GM12878 (cell line): Measurements from ENCODE around the gene ARHGEF26. TPM values are rescaled to one million over a fixed set of nuclear protein-coding genes. Genes with fewer than 3 reads are reported as not detected.

Experiments
- ATAC-seq: fragments of 200-7000 bp; cut with Tn5 transposase; 3 replicates; pipeline ENCODE4 v1.9.1; 2020; ENCODE audit warnings: mild to moderate bottlenecking, moderate library complexity
- BruUV-seq: library from RNA; stranded (reverse); fragments of 400-500 nt; replicated peaks from 2 replicates; lab custom pipeline; 2021; lab: Mats Ljungman, UMichigan
- CTCF ChIA-PET: fragments of 300-600 bp; sonication (Branson Sonifier 250); formaldehyde crosslinking; extraction: SDS; loops from one replicate; lab custom pipeline; 2021; ENCODE audit warnings: inconsistent platforms; lab: Yijun Ruan, JAX
- POLR2A ChIA-PET: fragments of 350-600 bp; formaldehyde crosslinking; extraction: SDS; loops from one replicate; lab custom pipeline; 2021; ENCODE audit warnings: inconsistent platforms; lab: Charles Lee
- RAD21 ChIA-PET: fragments of 300-600 bp; sonication (Branson Sonifier 250); formaldehyde crosslinking; loops from one replicate; lab custom pipeline; 2023; ENCODE audit warnings: antibody characterized with exemption; ENCODE audit not compliant: unreplicated experiment; lab: Charles Lee
- SMC1A ChIA-PET: fragments of 300-600 bp; sonication (Branson Sonifier 250); formaldehyde crosslinking; loops from one replicate; lab custom pipeline; 2023; ENCODE audit not compliant: unreplicated experiment, uncharacterized antibody; lab: Charles Lee
- DNase-seq: peaks from one replicate; pipeline ENCODE4 v3.0.0-alpha.2; 2011; ENCODE audit warnings: low read depth, low spot score
- FAIRE-seq: peaks from 3 replicates; lab custom pipeline; 2011; peaks lifted over from hg19 to GRCh38; lab: Jason Lieb, UNC
- H2AFZ ChIP-seq: 2 replicates; pipeline ENCODE4 v1.6.0; 2011; ENCODE audit warnings: low read depth, low read length, control low read depth; ENCODE audit not compliant: control insufficient read depth
- H3K27ac ChIP-seq: 2 replicates; pipeline ENCODE4 v1.5.1; 2011; ENCODE audit warnings: control low read depth; ENCODE audit not compliant: control insufficient read depth, insufficient read depth
- H3K27me3 ChIP-seq, 2 experiments: replicated peaks in 1 of 2; 2 replicates each; pipeline versions ENCODE4 v1.6.0 to v1.6.1; 2011; ENCODE audit warnings: low read length in 1 of 2; ENCODE audit not compliant: control insufficient read depth in 2 of 2, insufficient read depth in 2 of 2
- H3K36me3 ChIP-seq, 2 experiments: 2 replicates each; pipeline ENCODE4 v1.5.1; 2011; ENCODE audit warnings: low read length in 1 of 2; ENCODE audit not compliant: control insufficient read depth in 2 of 2, insufficient read depth in 2 of 2
- H3K4me1 ChIP-seq: 2 replicates; pipeline ENCODE4 v1.6.1; 2011; ENCODE audit warnings: mild to moderate bottlenecking, low read length, moderate library complexity, mixed read lengths; ENCODE audit not compliant: control insufficient read depth, insufficient read depth
- H3K4me2 ChIP-seq: 2 replicates; pipeline ENCODE4 v1.6.0; 2011; ENCODE audit warnings: control low read depth; ENCODE audit not compliant: control insufficient read depth, insufficient read depth
- H3K4me3 ChIP-seq: fragments of 200-600 bp; sonication (generic); 2 replicates; pipeline ENCODE4 v1.5.1; 2016
- H3K79me2 ChIP-seq: 2 replicates; pipeline ENCODE4 v1.6.0; 2011; ENCODE audit warnings: low read length; ENCODE audit not compliant: control insufficient read depth, insufficient read depth
- H3K9ac ChIP-seq: 2 replicates; pipeline ENCODE4 v1.8.0; 2011; ENCODE audit warnings: low read length, control low read depth, mixed read lengths; ENCODE audit not compliant: control insufficient read depth, insufficient read depth
- H3K9me3 ChIP-seq: replicated peaks from 3 replicates; pipeline ENCODE4 v1.5.1; 2011; ENCODE audit warnings: mild to moderate bottlenecking, low read length; ENCODE audit not compliant: control insufficient read depth, insufficient read depth
- H4K20me1 ChIP-seq: 2 replicates; pipeline ENCODE4 v1.6.0; 2011; ENCODE audit not compliant: control insufficient read depth, insufficient read depth
- BACH1 ChIP-seq: fragments of 450-650 bp; IDR thresholded peaks from 2 replicates; pipeline ENCODE4 v1.6.1; 2017; ENCODE audit warnings: mild to moderate bottlenecking, borderline replicate concordance
- CEBPB ChIP-seq, 2 experiments: fragments of 150-350 bp in 1 of 2; IDR thresholded peaks; 2 replicates each; pipeline ENCODE4 v1.6.1; 2012 to 2014; ENCODE audit warnings: low read depth in 2 of 2, low read length in 2 of 2, borderline replicate concordance in 1 of 2, inconsistent platforms in 1 of 2
- CHD1 ChIP-seq: IDR thresholded peaks from 2 replicates; pipeline ENCODE4 v1.6.1; 2012; ENCODE audit warnings: low read depth, low read length, improper control_type of control experiment
- CREB1 ChIP-seq: IDR thresholded peaks from 2 replicates; pipeline ENCODE4 v1.6.1; 2012; ENCODE audit warnings: low read depth, mild to moderate bottlenecking, inconsistent platforms
- EED ChIP-seq: sonication (generic); IDR thresholded peaks from 2 replicates; pipeline ENCODE4 v1.6.1; 2016; ENCODE audit warnings: antibody characterized with exemption, low read depth
- FOXM1 ChIP-seq: IDR thresholded peaks from 2 replicates; pipeline ENCODE4 v1.6.1; 2012; ENCODE audit warnings: low read depth, mild to moderate bottlenecking, inconsistent platforms, low read length, moderate library complexity
- IKZF1 ChIP-seq: fragments of 450-650 bp; conservative IDR thresholded peaks from 2 replicates; pipeline ENCODE4 v1.6.1; 2017; ENCODE audit warnings: antibody characterized with exemption, mild to moderate bottlenecking
- MEF2A ChIP-seq: IDR thresholded peaks from 2 replicates; pipeline ENCODE4 v1.6.1; 2011; ENCODE audit warnings: low read depth, mild to moderate bottlenecking, low read length, moderate library complexity; ENCODE audit not compliant: insufficient read depth
- MTA2 ChIP-seq: fragments of 450-650 bp; IDR thresholded peaks from 2 replicates; pipeline ENCODE4 v1.6.1; 2016; ENCODE audit warnings: low read depth, mild to moderate bottlenecking, moderate library complexity
- PAX5 ChIP-seq: IDR thresholded peaks from 2 replicates; pipeline ENCODE4 v1.6.1; 2011; ENCODE audit warnings: low read depth, low read length, borderline replicate concordance
- STAT3 ChIP-seq: IDR thresholded peaks from 2 replicates; pipeline ENCODE4 v1.6.1; 2011; ENCODE audit warnings: low read depth, low read length, improper control_type of control experiment
- WGBS: methylation state at CpG from one replicate; pipeline ENCODE4 v1.1.6; 2016; ENCODE audit warnings: low lambda C conversion rate; ENCODE audit not compliant: insufficient replicate concordance, insufficient coverage; ENCODE audit errors: missing lambda C conversion rate; 5-methylcytosine and 5-hydroxymethylcytosine counted together
- in situ Hi-C: fragments of 300-500 bp; cut with MboI; formaldehyde crosslinking; loops from 9 replicates; pipeline ENCODE4 v1.14.3; 2018; ENCODE audit warnings: mixed read lengths
- intact Hi-C: fragments of 100-400 bp; cut with micrococcal nuclease; formaldehyde crosslinking; loops from one replicate; pipeline ENCODE4 v1.14.2; 2022; ENCODE audit not compliant: unreplicated experiment
- polyA plus RNA-seq, 11 experiments: library from polyadenylated mRNA; depleted of rRNA in 4 of 11; unstranded in 6 of 11; stranded (reverse) in 5 of 11; fragments of >200 nt; fragmentation: Nextera tagmentation in 4 of 11; fragmentation: Illumina TruSeq in 1 of 11; extraction: Ambion mirVana in 4 of 11; extraction: Trizol in 1 of 11; gene quantifications; 1 replicate in 1 of 11; 2 replicates in 10 of 11; pipeline versions ENCODE4 v1.2.1 to v1.2.3, GENCODE V29; 2011 to 2016; ENCODE audit warnings: inconsistent platforms in 2 of 11, missing spikeins in 2 of 11, low read depth in 1 of 11
- total RNA-seq, 4 experiments: library from RNA; depleted of rRNA in 3 of 4; stranded (reverse); fragments of >200 nt in 3 of 4; fragmentation: Illumina TruSeq in 1 of 4; extraction: Trizol in 1 of 4; gene quantifications; 2 replicates each; pipeline versions ENCODE4 v1.2.1 to v1.2.3, GENCODE V29; 2013 to 2021
- TF ChIP-seq, protein P1 (sequence below): IDR thresholded peaks from 2 replicates; pipeline ENCODE4 v1.6.1; 2011; ENCODE audit warnings: borderline replicate concordance, low read depth, mild to moderate bottlenecking, moderate library complexity, low read length; ENCODE audit not compliant: insufficient read depth, poor library complexity, severe bottlenecking
- TF ChIP-seq, protein P2 (sequence below): fragments of 150-350 bp; IDR thresholded peaks from 2 replicates; pipeline ENCODE4 v1.6.1; 2016; ENCODE audit warnings: low read depth, low read length
- TF ChIP-seq, protein P3 (sequence below): IDR thresholded peaks from 2 replicates; pipeline ENCODE4 v1.6.1; 2011; ENCODE audit warnings: borderline replicate concordance, low read depth, mild to moderate bottlenecking, moderate library complexity, mixed read lengths, low read length; ENCODE audit not compliant: insufficient read depth; ENCODE audit errors: extremely low read length
- TF ChIP-seq, protein P4 (sequence below): fragments of 450-650 bp; IDR thresholded peaks from 2 replicates; pipeline ENCODE4 v1.6.1; 2017; ENCODE audit warnings: mild to moderate bottlenecking, low read depth, inconsistent platforms; ENCODE audit not compliant: poor library complexity, severe bottlenecking

Gene ARHGEF26
- total and polyA plus RNA-seq, 10 of the 15 experiments (the other 5 are each of a cell fraction or from before 2014, with no cell fraction given), result 0.02 to 0.47 (median 0.05) TPM; not detected in 1

DNA sequence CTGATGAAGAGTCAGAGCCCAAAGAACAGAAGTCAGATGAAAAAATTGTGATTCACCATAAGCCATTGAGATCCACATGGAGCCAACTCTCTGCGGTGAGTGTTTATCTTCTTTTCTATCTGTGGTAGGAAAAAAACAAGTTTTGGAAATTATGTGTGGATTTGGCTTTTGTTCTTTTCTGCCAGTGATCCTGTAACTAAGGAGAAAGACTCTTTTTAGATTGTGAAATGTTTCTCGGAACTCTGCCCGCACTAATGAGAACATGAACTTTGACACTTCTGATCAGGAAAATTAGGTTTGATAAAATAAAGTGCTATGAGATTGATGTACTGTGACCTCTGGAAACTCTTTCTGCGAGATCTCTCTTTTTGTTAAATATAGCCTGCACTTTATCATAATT, 8.4 kb downstream of the ARHGEF26 start:
- Histone ChIP-seq H3K27me3 (no peaks in the 10 kb centered on the region), H4K20me1 (no peaks in the 10 kb centered on the region), H3K36me3 (no peaks in the 10 kb centered on the region), H3K9me3 (no peaks in the 10 kb centered on the region), H2AFZ (no peak overlapping the region), H3K9ac (no peak overlapping the region), H3K4me3 (no peak overlapping the region), H3K79me2 (no peaks in the 10 kb centered on the region), H3K4me2 (no peak overlapping the region), H3K4me1 (no peaks in the 10 kb centered on the region), H3K27ac (no peak overlapping the region)
- RAD21 ChIA-PET, result no interaction called here
- ATAC-seq (no peak), FAIRE-seq (no peak), DNase-seq (no peak)
- intact Hi-C loops, result no loop called here
- SMC1A ChIA-PET, result no interaction called here
- TF ChIP-seq, protein P1, sequence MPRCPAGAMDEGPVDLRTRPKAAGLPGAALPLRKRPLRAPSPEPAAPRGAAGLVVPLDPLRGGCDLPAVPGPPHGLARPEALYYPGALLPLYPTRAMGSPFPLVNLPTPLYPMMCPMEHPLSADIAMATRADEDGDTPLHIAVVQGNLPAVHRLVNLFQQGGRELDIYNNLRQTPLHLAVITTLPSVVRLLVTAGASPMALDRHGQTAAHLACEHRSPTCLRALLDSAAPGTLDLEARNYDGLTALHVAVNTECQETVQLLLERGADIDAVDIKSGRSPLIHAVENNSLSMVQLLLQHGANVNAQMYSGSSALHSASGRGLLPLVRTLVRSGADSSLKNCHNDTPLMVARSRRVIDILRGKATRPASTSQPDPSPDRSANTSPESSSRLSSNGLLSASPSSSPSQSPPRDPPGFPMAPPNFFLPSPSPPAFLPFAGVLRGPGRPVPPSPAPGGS, result no peak
- TF ChIP-seq PAX5, result no peak
- TF ChIP-seq BACH1, result no peak
- TF ChIP-seq, protein P2, sequence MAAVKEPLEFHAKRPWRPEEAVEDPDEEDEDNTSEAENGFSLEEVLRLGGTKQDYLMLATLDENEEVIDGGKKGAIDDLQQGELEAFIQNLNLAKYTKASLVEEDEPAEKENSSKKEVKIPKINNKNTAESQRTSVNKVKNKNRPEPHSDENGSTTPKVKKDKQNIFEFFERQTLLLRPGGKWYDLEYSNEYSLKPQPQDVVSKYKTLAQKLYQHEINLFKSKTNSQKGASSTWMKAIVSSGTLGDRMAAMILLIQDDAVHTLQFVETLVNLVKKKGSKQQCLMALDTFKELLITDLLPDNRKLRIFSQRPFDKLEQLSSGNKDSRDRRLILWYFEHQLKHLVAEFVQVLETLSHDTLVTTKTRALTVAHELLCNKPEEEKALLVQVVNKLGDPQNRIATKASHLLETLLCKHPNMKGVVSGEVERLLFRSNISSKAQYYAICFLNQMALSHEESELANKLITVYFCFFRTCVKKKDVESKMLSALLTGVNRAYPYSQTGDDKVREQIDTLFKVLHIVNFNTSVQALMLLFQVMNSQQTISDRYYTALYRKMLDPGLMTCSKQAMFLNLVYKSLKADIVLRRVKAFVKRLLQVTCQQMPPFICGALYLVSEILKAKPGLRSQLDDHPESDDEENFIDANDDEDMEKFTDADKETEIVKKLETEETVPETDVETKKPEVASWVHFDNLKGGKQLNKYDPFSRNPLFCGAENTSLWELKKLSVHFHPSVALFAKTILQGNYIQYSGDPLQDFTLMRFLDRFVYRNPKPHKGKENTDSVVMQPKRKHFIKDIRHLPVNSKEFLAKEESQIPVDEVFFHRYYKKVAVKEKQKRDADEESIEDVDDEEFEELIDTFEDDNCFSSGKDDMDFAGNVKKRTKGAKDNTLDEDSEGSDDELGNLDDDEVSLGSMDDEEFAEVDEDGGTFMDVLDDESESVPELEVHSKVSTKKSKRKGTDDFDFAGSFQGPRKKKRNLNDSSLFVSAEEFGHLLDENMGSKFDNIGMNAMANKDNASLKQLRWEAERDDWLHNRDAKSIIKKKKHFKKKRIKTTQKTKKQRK, result no peak
- TF ChIP-seq CEBPB (IDR thresholded peaks at IDR 0.05; ENCODE audit: borderline replicate concordance in 1 of 2, low read depth in 2 of 2, low read length in 2 of 2), result no peak
- no peak for TF ChIP-seq CREB1
- TF ChIP-seq IKZF1, result no peak
- TF ChIP-seq, protein P3, sequence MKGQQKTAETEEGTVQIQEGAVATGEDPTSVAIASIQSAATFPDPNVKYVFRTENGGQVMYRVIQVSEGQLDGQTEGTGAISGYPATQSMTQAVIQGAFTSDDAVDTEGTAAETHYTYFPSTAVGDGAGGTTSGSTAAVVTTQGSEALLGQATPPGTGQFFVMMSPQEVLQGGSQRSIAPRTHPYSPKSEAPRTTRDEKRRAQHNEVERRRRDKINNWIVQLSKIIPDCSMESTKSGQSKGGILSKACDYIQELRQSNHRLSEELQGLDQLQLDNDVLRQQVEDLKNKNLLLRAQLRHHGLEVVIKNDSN, result no peak
- TF ChIP-seq CHD1, result no peak
- no peak for TF ChIP-seq MTA2
- no peak for TF ChIP-seq FOXM1
- no peak for TF ChIP-seq MEF2A
- TF ChIP-seq, protein P4, sequence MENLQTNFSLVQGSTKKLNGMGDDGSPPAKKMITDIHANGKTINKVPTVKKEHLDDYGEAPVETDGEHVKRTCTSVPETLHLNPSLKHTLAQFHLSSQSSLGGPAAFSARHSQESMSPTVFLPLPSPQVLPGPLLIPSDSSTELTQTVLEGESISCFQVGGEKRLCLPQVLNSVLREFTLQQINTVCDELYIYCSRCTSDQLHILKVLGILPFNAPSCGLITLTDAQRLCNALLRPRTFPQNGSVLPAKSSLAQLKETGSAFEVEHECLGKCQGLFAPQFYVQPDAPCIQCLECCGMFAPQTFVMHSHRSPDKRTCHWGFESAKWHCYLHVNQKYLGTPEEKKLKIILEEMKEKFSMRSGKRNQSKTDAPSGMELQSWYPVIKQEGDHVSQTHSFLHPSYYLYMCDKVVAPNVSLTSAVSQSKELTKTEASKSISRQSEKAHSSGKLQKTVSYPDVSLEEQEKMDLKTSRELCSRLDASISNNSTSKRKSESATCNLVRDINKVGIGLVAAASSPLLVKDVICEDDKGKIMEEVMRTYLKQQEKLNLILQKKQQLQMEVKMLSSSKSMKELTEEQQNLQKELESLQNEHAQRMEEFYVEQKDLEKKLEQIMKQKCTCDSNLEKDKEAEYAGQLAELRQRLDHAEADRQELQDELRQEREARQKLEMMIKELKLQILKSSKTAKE, result no peak
- TF ChIP-seq STAT3, result no peak
- no peak for TF ChIP-seq EED
- CTCF ChIA-PET, result no interaction called here
- WGBS, result 77% methylated on average over 4 of the region's 4 CpGs
- POLR2A ChIA-PET, result no interaction called here
- BruUV-seq, result no TSS peak
- in situ Hi-C loops, result no loop called here
